Measurements from ENCODE around the gene RYR2.

- TF ChIP-seq GATA2 (IDR thresholded peaks at IDR 0.05; ENCODE audit: low read depth, low read length) (no peak), GATA3 (IDR thresholded peaks at IDR 0.05; ENCODE audit: low read depth, low read length) (no peak)
Measured at GRCh38 chr1:237098541-237098940, 56.6 kb downstream of the RYR2 start.

Data from SH-SY5Y (cell line).